Mucosa of stomach (tissue), 1 donor: Measurements from ENCODE around the gene ACTN4.
A peak's percentile ranks its signal among the peaks of the same experiment; 100 is the strongest.
"Not testable (repeated sequence)": the region's sequence is repeated elsewhere in the genome, so short reads cannot be mapped to it uniquely, and the experiment has no call there.

ENCODE experiments used
- H3K27me3 ChIP-seq: one replicate; pipeline ENCODE4 v1.7.0; 2013; ENCODE audit warnings: mild to moderate bottlenecking, low read length; ENCODE audit not compliant: control insufficient read depth, insufficient read depth
- H3K36me3 ChIP-seq: one replicate; pipeline ENCODE4 v1.7.0; 2013; ENCODE audit warnings: low read length; ENCODE audit not compliant: control insufficient read depth, insufficient read depth
- H3K4me1 ChIP-seq: one replicate; pipeline ENCODE4 v1.7.0; 2013; ENCODE audit warnings: mild to moderate bottlenecking, low read length; ENCODE audit not compliant: control insufficient read depth, insufficient read depth
- H3K4me3 ChIP-seq: one replicate; pipeline ENCODE4 v1.7.0; 2013; ENCODE audit warnings: low read length
- H3K9ac ChIP-seq: one replicate; pipeline ENCODE4 v1.7.0; 2013; ENCODE audit warnings: mild to moderate bottlenecking, low read length, moderate library complexity
- H3K9me3 ChIP-seq: one replicate; pipeline ENCODE4 v1.7.0; 2013; ENCODE audit warnings: mild to moderate bottlenecking, low read length, moderate library complexity; ENCODE audit not compliant: control insufficient read depth
- donor health status: Pancreatic carcinoma.

The ACTN4 gene

GRCh38 chr19:38753783-38754182, 106.3 kb downstream of the ACTN4 start:
- H3K36me3 ChIP-seq, H3K9ac ChIP-seq, H3K4me3 ChIP-seq, H3K27me3 ChIP-seq, H3K9me3 ChIP-seq, H3K4me1 ChIP-seq: not testable (repeated sequence)

DNA sequence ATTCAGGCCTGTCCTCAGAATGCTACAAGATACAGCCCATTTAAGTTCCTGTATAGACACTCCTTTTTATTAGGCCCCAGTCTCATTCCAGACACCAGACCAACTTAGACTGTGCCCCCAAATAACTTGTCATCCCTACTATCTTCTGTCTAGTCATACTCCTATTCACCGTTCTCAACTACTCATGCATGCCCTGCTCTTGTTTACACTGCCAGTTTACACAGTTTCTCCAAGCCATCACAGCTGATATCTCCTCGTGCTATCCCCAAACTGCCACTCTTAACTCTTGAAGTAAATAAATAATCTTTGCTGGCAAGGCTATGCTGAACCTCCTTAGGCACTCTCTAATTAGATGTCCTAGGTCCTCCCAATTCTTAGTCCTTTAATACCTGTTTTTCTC, 106.7 kb downstream of the ACTN4 start:
- H3K36me3 ChIP-seq, H3K9ac ChIP-seq, H3K4me3 ChIP-seq, H3K4me1 ChIP-seq, H3K27me3 ChIP-seq, H3K9me3 ChIP-seq: not testable (repeated sequence)

- no peak overlapping the region for H3K4me3 ChIP-seq
- no peaks in the 10 kb centered on the region for H3K4me1 ChIP-seq
- no peaks in the 10 kb centered on the region for H3K9me3 ChIP-seq
- no peak overlapping the region for H3K9ac ChIP-seq
- no peaks in the 10 kb centered on the region for H3K27me3 ChIP-seq
- H3K36me3 ChIP-seq: no peaks in the 10 kb centered on the region
Measured at GRCh38 chr19:38759590-38760003, 112.1 kb downstream of the ACTN4 start.

GRCh38 chr19:38760805-38761517, 113.5 kb downstream of the ACTN4 start:
- not testable (repeated sequence) for H3K4me3 ChIP-seq, H3K9me3 ChIP-seq, H3K9ac ChIP-seq, H3K27me3 ChIP-seq, H3K4me1 ChIP-seq, H3K36me3 ChIP-seq

- not testable (repeated sequence) for H3K27me3 ChIP-seq, H3K9me3 ChIP-seq, H3K9ac ChIP-seq, H3K36me3 ChIP-seq, H3K4me1 ChIP-seq, H3K4me3 ChIP-seq
Measured at GRCh38 chr19:38761884-38762389, 114.5 kb downstream of the ACTN4 start.

- H3K9ac ChIP-seq: no peak overlapping the region
- no peaks in the 10 kb centered on the region for H3K9me3 ChIP-seq
- H3K36me3 ChIP-seq: no peaks in the 10 kb centered on the region
- H3K27me3 ChIP-seq: no peaks in the 10 kb centered on the region
- H3K4me1 ChIP-seq: no peaks in the 10 kb centered on the region
- H3K4me3 ChIP-seq: no peak overlapping the region
Measured at GRCh38 chr19:38763795-38764220, 116.4 kb downstream of the ACTN4 start.

DNA sequence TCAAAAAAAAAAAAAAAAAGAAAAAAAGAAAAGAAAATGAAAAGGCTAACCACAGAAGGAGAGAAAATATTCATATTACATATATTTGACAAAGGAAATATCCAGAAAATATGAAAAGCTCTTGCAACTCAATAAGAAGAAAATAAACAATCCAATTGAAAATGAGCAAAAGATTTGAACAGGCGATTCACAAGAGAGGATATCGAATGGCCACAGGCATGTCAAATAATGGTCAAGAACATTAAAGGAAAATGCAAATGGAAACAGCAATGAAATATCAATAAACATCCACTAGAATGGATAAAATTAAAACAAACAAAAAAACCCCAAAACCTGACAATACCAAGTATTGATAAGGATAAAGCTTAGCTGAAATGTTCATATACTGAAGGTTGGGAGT, 117.8 kb downstream of the ACTN4 start:
- no peak overlapping the region for H3K9ac ChIP-seq
- H3K36me3 ChIP-seq: no peaks in the 10 kb centered on the region
- no peaks in the 10 kb centered on the region for H3K9me3 ChIP-seq
- no peaks in the 10 kb centered on the region for H3K27me3 ChIP-seq
- no peak overlapping the region for H3K4me3 ChIP-seq
- peaks cover 9% of the 10 kb centered on the region for H3K4me1 ChIP-seq

DNA sequence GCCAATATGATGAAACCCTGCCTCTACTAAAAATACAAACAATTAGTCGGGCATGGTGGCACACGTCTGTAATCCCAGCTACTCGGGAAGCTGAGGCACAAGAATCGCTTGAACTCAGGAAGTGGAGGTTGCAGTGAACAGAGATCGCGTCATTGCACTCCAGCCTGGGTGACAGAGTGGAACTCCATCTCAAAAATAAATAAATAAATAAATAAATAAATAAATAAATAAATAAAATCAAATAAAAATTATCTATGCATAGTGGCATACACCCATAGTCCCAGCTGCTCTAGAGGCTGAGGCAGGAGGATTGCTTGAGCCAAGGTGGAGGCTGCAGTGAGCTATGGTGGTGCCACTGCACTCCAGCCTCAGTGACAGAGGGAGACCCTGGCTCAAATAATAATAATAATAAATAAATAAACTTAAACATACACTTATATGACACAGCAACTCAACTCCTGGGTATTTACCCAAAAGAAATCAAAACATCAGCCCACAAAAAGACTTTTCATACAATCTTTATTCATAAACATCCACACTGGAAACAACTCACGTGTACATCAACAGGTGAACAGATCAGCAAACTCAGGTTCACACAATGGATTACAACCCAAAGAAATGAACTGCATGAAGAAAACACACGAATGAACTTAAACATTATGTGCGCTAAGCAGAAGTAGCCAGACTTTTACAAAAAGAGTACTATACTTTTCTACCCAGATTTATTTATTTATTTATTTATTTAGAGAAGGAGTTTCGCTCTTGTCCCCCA, 119.0 kb downstream of the ACTN4 start:
- Histone ChIP-seq H3K9me3 (no peaks in the 10 kb centered on the region), H3K9ac (no peak overlapping the region), H3K4me1 (peaks cover 9% of the 10 kb centered on the region), H3K4me3 (no peak overlapping the region), H3K27me3 (no peaks in the 10 kb centered on the region), H3K36me3 (no peaks in the 10 kb centered on the region)

DNA sequence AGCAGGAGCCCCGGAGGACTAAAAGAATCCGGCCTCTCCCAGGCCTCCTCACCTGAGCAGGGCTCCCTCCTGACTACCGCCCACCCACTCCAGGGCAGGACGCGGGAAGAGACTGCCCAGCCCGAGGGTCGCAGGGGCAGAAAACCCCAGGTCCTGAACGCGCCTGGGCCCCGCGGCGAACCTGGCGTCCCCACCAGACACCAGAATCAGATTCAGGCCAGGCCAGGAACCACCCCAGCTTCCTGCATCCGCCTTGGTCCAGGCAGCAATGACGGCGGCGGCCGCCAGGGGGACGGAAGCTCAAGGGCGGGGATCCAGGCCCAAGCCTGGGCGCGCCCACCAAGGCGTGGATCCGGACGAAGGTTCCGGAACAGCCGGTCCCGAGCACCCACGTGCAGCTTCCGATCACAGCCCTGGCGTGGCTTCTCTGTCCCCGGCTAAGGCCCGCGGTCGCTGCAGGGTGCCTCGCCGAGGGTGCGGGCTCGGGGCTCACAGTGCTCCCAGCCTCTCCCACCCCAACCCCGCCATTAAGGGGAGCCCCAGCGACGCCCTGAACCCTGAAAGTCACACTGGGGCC, 122.3 kb downstream of the ACTN4 start:
- Histone ChIP-seq H3K4me1 (peaks cover 13% of the 10 kb centered on the region), H3K9me3 (no peaks in the 10 kb centered on the region), H3K36me3 (no peaks in the 10 kb centered on the region), H3K9ac (peak overlapping the region; percentile 53), H3K27me3 (no peaks in the 10 kb centered on the region), H3K4me3 (no peak overlapping the region)

GRCh38 chr19:38770228-38770948, 122.9 kb downstream of the ACTN4 start:
- not testable (repeated sequence) for H3K27me3 ChIP-seq, H3K9ac ChIP-seq, H3K9me3 ChIP-seq, H3K36me3 ChIP-seq, H3K4me3 ChIP-seq
- peaks cover 13% of the 10 kb centered on the region for H3K4me1 ChIP-seq

GRCh38 chr19:38770949-38771275, 123.5 kb downstream of the ACTN4 start:
- not testable (repeated sequence) for H3K9me3 ChIP-seq, H3K27me3 ChIP-seq, H3K9ac ChIP-seq, H3K36me3 ChIP-seq, H3K4me3 ChIP-seq
- peaks cover 13% of the 10 kb centered on the region for H3K4me1 ChIP-seq

DNA sequence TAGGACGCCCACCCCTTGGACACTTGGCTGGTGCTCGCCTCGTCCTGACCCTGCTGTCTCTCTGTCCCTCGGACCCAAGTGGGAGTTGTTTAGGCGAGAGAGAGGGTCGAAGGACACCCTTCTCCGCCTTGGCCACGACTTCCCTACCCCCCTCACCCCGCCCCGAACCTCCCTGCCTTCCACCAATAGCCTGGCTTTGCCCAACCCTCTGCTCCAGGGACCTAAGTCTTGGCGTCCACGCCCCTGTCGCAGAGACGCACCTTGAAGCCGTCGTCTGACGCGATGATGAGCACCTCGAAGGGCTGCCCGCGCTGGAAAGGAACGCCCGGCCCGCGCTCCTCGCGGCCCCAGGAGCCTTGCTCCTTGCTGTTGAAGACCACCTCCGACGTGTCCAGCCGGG, 124.1 kb downstream of the ACTN4 start:
- not testable (repeated sequence) for H3K9ac ChIP-seq, H3K27me3 ChIP-seq, H3K36me3 ChIP-seq, H3K4me3 ChIP-seq, H3K9me3 ChIP-seq
- peaks cover 13% of the 10 kb centered on the region for H3K4me1 ChIP-seq
